HG02571 (cell line): ENCODE data around the gene NCF4.
A peak's percentile ranks its signal among the peaks of the same experiment; 100 is the strongest.

Experiments
- ATAC-seq: cut with Tn5 transposase; IDR thresholded peaks from one replicate; pipeline ENCODE4 v1.9.1; 2021; ENCODE audit warnings: mild to moderate bottlenecking, moderate library complexity; ENCODE audit not compliant: unreplicated experiment

Gene NCF4

GRCh38 chr22:36860821-36861659 lies at the start of gene NCF4:
Gene NCF4 (plus strand): TSS chr22:36861006. CDS start chr22:36861172, 166 bp downstream.
- peak; percentile 50 for ATAC-seq

DNA sequence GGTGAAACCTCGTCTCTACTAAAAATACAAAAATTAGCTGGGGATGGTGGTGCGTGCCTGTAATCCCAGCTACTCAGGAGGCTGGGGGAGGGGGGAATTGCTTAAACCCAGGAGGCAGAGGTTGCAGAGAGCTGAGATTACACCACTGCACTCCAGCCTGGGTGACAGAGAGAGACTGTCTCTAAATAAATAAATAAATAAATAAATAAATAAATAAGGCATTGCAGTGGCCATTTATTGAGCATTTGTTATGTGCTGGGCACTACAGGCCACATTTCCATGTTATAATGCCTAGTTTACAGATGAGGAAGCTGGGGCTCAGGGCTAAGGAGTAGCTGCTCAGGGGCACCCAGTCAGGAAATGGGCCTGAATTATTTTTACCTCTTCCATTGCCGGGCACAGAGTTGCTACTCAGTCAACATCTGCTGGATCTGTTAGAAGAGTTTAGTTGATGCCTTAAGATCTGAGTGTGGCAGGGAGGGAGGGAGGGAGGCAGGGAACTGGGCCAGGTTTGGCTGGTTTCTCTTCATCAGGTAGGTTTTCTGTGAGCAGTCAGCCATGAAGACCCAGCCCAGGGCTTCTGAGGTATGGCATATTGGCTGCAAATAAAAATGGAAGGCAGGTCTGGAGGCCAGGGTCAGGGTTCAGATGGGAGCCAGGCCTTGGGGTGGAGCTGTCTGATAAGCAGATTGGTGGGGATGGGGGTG lies 49.6 kb upstream of the NCF4 start:
- ATAC-seq = no peak

- ATAC-seq = no peak
These were observed 46.0 kb upstream of the NCF4 start for GRCh38 chr22:36814801-36815200.

GRCh38 chr22:36815558-36816338 lies 45.1 kb upstream of the NCF4 start:
- no peak for ATAC-seq

GRCh38 chr22:36816339-36816635 lies 44.5 kb upstream of the NCF4 start:
- ATAC-seq = no peak

- no peak for ATAC-seq
These were observed 43.9 kb upstream of the NCF4 start, which contains the start of gene PVALB for GRCh38 chr22:36816636-36817524. Gene PVALB (minus strand): TSS chr22:36817035. CDS start chr22:36817005, 30 bp downstream.

- ATAC-seq = no peak
These were observed 43.3 kb upstream of the NCF4 start for GRCh38 chr22:36817525-36817848.

DNA sequence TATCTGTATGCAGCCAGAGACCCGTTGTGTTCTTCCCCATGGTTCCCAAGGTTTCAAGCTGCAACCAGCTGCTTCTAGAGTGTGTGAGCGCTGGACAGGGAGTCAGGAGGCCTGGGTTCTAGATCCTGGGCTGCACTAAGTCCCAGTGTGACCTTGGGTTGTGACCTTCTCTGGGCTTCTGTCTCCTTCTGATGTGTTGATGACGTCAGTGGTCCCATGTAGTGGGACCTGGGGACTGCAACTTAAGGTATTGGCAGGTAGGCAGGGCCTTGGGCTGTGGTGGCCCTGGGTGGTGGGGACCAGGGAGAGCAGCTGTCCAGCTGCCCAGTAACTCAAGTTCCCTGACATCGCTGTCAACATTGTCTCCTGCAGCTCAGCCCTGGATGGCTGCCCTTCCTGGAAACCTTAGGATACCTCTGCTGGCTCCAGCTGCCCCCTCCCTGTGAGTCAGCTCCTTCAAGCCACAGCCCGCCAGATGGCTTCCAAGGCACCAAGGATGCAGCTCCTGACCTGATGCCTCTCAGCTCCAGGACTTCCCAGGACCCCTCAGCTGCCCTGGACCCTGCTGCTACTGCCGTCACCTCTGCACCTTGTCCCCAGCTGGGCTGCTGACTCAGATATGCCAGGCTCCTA lies 42.7 kb upstream of the NCF4 start:
- ATAC-seq = no peak

GRCh38 chr22:36819112-36819511 lies 41.7 kb upstream of the NCF4 start:
- ATAC-seq = no peak

DNA sequence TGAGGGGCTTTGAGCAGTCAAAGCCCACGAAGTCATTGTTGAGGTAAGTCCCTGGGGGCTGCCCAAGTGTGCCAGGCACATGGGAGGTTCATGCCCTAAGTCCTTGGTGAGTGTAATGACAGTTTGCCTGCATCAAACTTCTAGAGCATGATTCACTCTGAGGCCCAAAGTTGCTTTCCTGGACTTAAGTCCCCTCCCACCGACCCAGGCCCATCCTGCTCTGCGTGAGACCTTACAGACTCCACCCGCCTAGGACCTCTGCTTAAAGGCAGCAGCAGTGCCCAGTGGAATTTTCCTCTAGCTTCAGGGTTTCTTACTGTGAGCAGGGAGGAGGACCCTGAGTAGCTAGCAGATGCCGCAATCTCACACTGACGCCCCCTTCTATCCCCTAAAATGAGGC lies 38.2 kb upstream of the NCF4 start:
- ATAC-seq = no peak

GRCh38 chr22:36823186-36823839 lies 37.5 kb upstream of the NCF4 start:
- ATAC-seq = no peak

DNA sequence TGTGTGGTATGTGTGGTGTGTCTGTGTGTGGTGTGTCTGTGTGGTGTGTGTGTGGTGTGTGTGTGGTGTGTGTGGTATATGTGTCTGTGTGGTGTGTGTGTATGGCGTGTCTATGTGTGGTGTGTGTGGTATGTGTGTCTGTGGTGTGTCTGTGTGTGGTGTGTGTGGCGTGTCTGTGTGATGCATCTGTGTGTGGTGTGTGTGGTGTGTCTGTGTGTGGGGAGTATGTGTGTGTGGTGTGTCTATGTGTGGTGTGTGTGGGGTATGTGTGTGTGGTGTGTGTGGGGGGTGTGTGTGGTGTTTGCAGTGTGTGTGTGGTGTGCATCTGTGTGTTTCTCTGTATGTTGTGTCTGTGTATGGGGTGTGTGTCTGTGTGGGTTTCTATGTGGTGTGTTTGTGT lies 36.2 kb upstream of the NCF4 start:
- ATAC-seq = no peak

DNA sequence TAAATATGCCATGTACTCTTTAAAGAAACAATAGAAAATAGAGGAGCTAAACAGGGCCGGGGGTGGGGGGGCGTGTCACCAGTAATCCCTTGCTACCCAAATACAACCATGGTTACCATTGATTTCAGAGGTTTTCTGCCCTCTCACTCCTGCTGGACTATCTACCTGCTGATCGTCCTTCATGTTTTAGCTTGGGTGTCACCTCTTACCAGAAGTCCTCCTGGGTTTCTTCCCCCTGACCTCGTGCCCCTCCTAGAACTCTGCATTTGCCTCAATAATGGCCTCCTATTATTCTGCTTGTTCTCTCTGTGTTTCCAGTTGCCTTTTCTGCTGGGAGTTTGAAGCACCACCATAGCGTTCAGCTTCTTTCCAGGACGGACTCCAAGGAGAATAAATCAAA lies 34.5 kb upstream of the NCF4 start:
- ATAC-seq = no peak

- ATAC-seq = no peak
These were observed 32.0 kb upstream of the NCF4 start for GRCh38 chr22:36828815-36829214.

DNA sequence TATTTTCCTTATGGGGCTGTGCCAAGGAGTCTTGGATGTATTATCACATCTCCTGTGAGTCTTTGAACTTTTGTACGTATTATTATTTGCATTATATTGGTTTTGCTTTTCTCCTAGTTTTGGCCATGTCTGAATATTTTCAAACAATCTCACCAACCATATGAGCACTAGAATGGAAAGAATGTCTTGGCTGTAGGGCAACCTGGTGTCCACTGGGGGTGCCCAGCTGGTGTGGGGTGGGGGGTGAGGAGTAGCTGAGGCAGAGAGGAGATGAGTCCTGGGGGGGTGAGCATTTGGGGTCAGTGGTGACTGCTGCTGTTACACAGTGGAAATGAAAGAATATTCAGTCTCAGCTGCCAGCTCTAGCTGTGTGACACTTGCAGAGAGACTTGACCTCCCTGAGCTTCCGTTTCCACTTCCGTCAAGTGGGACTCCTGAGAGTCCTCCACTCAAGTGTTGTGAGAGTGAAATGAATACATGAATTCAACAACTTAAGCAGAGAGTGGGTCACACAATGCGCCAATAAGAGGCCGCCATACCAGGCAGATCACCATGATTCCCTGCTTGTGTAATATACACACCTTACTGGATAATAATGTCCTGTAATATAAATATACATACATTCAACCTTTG lies 31.3 kb upstream of the NCF4 start:
- no peak for ATAC-seq

- ATAC-seq = no peak
These were observed 30.2 kb upstream of the NCF4 start for GRCh38 chr22:36830601-36831000.

DNA sequence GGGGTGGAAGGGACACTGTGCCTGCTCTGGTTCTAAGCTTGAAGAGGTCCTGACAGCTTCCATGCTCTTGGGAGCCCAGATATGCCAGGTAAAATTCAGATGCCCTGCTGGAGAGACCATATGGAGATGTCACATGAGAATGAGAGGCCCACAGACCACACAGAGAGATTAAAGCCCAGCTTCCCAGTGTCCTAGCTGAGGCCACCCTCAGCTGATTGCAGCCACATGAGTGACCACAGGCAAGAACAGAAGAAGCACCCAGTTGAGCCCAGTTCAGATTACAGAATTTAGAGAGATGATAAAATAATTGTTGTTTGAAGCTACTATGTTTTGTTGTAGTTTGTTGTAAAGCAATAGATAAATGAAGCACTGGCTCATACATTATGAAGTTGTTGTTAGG lies 29.6 kb upstream of the NCF4 start:
- ATAC-seq = no peak

DNA sequence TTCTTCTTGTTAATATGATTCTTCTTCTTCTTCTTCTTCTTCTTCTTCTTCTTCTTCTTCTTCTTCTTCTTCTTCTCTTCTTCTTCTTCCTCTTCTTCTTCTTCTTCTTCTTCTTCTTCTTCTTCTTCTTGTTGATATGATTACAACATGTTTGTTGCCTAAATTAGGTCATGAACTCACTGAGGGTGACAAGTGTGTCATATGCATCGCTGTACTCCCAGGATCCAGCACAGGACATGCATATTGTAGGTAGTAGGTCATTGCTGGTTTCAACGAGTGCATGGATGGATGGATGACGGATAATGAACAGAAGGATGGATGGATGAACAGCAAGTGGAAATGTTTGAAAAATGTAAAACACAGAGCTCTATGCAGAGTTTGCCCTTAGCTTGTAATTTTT lies 29.1 kb upstream of the NCF4 start:
- ATAC-seq = no peak

- no peak for ATAC-seq
These were observed 27.7 kb upstream of the NCF4 start for GRCh38 chr22:36833073-36833472.
